ENCODE results near the gene OR2H1.

The OR2H1 gene

GRCh38 chr6:29478740-29479139 is 21.8 kb downstream of the OR2H1 start:
- Histone ChIP-seq H3K4me3 (ENCODE audit: low read depth, low read length, poor library complexity, severe bottlenecking) (no peak overlapping the region), H3K9me3 (ENCODE audit: low read length) (no peaks in the 10 kb centered on the region), H3K79me2 (ENCODE audit: insufficient read depth, low read length) (no peaks in the 10 kb centered on the region), H4K20me1 (ENCODE audit: insufficient read depth, low read length) (no peaks in the 10 kb centered on the region), H3K4me2 (ENCODE audit: low read length) (no peak overlapping the region), H2AFZ (ENCODE audit: low read length) (no peak overlapping the region), H3K9me2 (ENCODE audit: low read depth, low read length) (no peaks in the 10 kb centered on the region), H3K9ac (ENCODE audit: low read length) (no peak overlapping the region), H3K27me3 (ENCODE audit: insufficient read depth, low read length) (no peaks in the 10 kb centered on the region), H3K4me1 (ENCODE audit: insufficient read depth, low read length, severe bottlenecking) (no peaks in the 10 kb centered on the region), H3K27ac (ENCODE audit: low read depth, low read length, poor library complexity, severe bottlenecking) (no peak overlapping the region), H3K36me3 (ENCODE audit: insufficient read depth, low read length) (no peaks in the 10 kb centered on the region), H3F3A (ENCODE audit: insufficient read depth, low read length) (no peaks in the 10 kb centered on the region)
- TF ChIP-seq EZH2 (IDR thresholded peaks at IDR 0.05; ENCODE audit: borderline replicate concordance, low read length) (no peak), CTCF (IDR thresholded peaks at IDR 0.05; ENCODE audit: low read length) (no peak)

- no peaks in the 10 kb centered on the region for H3K9me3 ChIP-seq (ENCODE audit: low read length)
- no peaks in the 10 kb centered on the region for H3K27me3 ChIP-seq (ENCODE audit: insufficient read depth, low read length)
- no peaks in the 10 kb centered on the region for H3F3A ChIP-seq (ENCODE audit: insufficient read depth, low read length)
- no peak overlapping the region for H2AFZ ChIP-seq (ENCODE audit: low read length)
- no peak overlapping the region for H3K9ac ChIP-seq (ENCODE audit: low read length)
- TF ChIP-seq CTCF (IDR thresholded peaks at IDR 0.05; ENCODE audit: low read length), result no peak
- no peak for TF ChIP-seq EZH2 (IDR thresholded peaks at IDR 0.05; ENCODE audit: borderline replicate concordance, low read length)
- no peak overlapping the region for H3K27ac ChIP-seq (ENCODE audit: low read depth, low read length, poor library complexity, severe bottlenecking)
- no peaks in the 10 kb centered on the region for H3K79me2 ChIP-seq (ENCODE audit: insufficient read depth, low read length)
- no peaks in the 10 kb centered on the region for H3K36me3 ChIP-seq (ENCODE audit: insufficient read depth, low read length)
- no peaks in the 10 kb centered on the region for H3K9me2 ChIP-seq (ENCODE audit: low read depth, low read length)
- no peaks in the 10 kb centered on the region for H3K4me1 ChIP-seq (ENCODE audit: insufficient read depth, low read length, severe bottlenecking)
- H4K20me1 ChIP-seq (ENCODE audit: insufficient read depth, low read length), result no peaks in the 10 kb centered on the region
- H3K4me3 ChIP-seq (ENCODE audit: low read depth, low read length, poor library complexity, severe bottlenecking), result no peak overlapping the region
- H3K4me2 ChIP-seq (ENCODE audit: low read length), result no peak overlapping the region
Measured at GRCh38 chr6:29479560-29479959, 22.6 kb downstream of the OR2H1 start.

GRCh38 chr6:29483186-29483585 is 26.2 kb downstream of the OR2H1 start:
- Histone ChIP-seq H3K9ac (ENCODE audit: low read length) (no peak overlapping the region), H3K4me1 (ENCODE audit: insufficient read depth, low read length, severe bottlenecking) (no peaks in the 10 kb centered on the region), H4K20me1 (ENCODE audit: insufficient read depth, low read length) (no peaks in the 10 kb centered on the region), H3K9me3 (ENCODE audit: low read length) (no peaks in the 10 kb centered on the region), H3K79me2 (ENCODE audit: insufficient read depth, low read length) (no peaks in the 10 kb centered on the region), H3K4me3 (ENCODE audit: low read depth, low read length, poor library complexity, severe bottlenecking) (no peak overlapping the region), H3F3A (ENCODE audit: insufficient read depth, low read length) (no peaks in the 10 kb centered on the region), H3K4me2 (ENCODE audit: low read length) (no peak overlapping the region), H3K36me3 (ENCODE audit: insufficient read depth, low read length) (no peaks in the 10 kb centered on the region), H2AFZ (ENCODE audit: low read length) (no peak overlapping the region), H3K27me3 (ENCODE audit: insufficient read depth, low read length) (no peaks in the 10 kb centered on the region), H3K27ac (ENCODE audit: low read depth, low read length, poor library complexity, severe bottlenecking) (no peak overlapping the region), H3K9me2 (ENCODE audit: low read depth, low read length) (no peaks in the 10 kb centered on the region)
- no peak for TF ChIP-seq CTCF (IDR thresholded peaks at IDR 0.05; ENCODE audit: low read length)
